ENCODE measurements around the gene PDE12.

Gene PDE12

DNA sequence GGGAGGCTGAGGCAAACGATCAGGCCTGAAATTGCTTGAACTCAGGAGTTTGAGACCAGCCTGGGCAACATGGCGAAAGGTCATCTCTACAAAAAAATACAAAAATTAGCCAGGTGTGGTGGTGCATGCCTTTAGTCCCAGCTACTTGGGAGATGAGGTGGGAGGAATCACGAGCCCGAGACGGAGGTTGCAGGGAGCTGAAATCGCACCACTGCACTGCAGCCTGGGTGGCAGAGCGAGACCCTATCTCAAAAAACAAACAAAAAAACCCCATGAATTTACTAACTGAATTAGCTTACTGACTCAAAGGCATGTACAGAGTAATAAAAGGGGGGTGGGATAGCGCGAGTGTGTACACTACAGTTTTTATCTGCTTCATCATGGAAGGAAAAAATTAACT is 21.7 kb downstream of the PDE12 start:
- H3K9ac ChIP-seq (ENCODE audit: low read length): no peak overlapping the region
- no peaks in the 10 kb centered on the region for H3K4me1 ChIP-seq (ENCODE audit: control insufficient read depth in 1 of 2, insufficient read depth in 2 of 2, low read length in 2 of 2)
- no peaks in the 10 kb centered on the region for H3K79me2 ChIP-seq (ENCODE audit: control insufficient read depth, insufficient read depth, low read length, poor library complexity)
- no peak overlapping the region for H3K27ac ChIP-seq (ENCODE audit: low read depth, low read length)
- WGBS (ENCODE audit: extremely low coverage, insufficient coverage, insufficient read length): no CpG with 5 or more reads among the region's 9 CpGs
- H3K36me3 ChIP-seq (ENCODE audit: control insufficient read depth in 1 of 2, insufficient read depth in 2 of 2, low read length in 2 of 2): peaks cover 35 to 47% of the 10 kb centered on the region in 2 experiments
- no peaks in the 10 kb centered on the region for H3K9me3 ChIP-seq (ENCODE audit: insufficient read depth, low read depth, low read length)
- no peak overlapping the region for H2AK5ac ChIP-seq (ENCODE audit: low read length)
- no peak overlapping the region for H3K4me2 ChIP-seq (ENCODE audit: low read length)
- no peak overlapping the region for H2AFZ ChIP-seq (ENCODE audit: insufficient read depth, low read length, poor library complexity)
- H3K27me3 ChIP-seq (ENCODE audit: insufficient read depth, low read length): no peaks in the 10 kb centered on the region
- no peak overlapping the region for H2BK12ac ChIP-seq (ENCODE audit: low read length)
- H3K79me1 ChIP-seq (ENCODE audit: low read length): no peaks in the 10 kb centered on the region
- H3K18ac ChIP-seq (ENCODE audit: low read length): no peak overlapping the region
- no peak overlapping the region for H2BK5ac ChIP-seq (ENCODE audit: low read depth, low read length, poor library complexity)
- H2BK120ac ChIP-seq (ENCODE audit: insufficient read depth, low read length, poor library complexity): no peak overlapping the region
- H3K4me3 ChIP-seq (ENCODE audit: low read depth, low read length): no peak overlapping the region
- H3K23ac ChIP-seq (ENCODE audit: low read length): no peak overlapping the region
- no peak overlapping the region for H4K12ac ChIP-seq (ENCODE audit: low read depth, low read length)
- no peak overlapping the region for H4K91ac ChIP-seq (ENCODE audit: low read depth, low read length)
- DNase-seq: no peak
- H3K4ac ChIP-seq (ENCODE audit: low read depth, low read length): no peak overlapping the region
- H3K14ac ChIP-seq (ENCODE audit: low read length): no peak overlapping the region
- H4K8ac ChIP-seq (ENCODE audit: low read depth, low read length): no peak overlapping the region

DNA sequence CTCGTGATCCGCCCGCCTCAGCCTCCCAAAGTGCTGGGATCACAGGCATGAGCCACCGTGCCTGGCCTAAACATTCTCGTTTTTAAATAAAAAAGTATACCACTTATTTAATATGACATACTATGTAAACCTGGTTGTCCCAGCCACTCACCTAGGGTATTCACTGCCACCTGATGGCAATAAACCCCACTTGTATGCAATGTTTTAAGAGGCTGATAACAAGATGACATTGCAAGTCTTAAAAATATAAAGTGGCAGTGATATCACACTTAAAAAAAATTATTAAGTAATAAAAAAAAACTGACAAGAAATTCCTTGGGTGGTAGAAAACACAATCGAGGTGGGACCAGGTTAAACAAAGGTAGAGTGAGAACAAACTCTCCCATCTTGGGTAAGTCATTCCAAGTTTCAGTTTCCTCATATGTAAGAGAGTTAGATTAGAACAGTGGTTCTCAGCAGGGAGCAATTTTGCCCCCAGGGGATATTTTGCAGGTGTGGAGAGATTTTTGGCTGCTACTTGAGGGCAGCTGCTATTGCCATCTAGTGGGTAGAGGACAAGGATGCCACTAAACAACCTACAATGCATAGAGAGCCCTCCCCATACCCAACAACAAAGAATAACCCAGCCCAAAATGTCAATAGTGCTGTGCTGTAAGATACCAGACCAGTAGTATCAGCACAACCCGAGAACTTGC is 26.5 kb downstream of the PDE12 start:
- Histone ChIP-seq H3K79me1 (ENCODE audit: low read length) (no peaks in the 10 kb centered on the region), H3K23ac (ENCODE audit: low read length) (no peak overlapping the region), H3K36me3 (ENCODE audit: control insufficient read depth in 1 of 2, insufficient read depth in 2 of 2, low read length in 2 of 2) (peaks cover 28 to 35% of the 10 kb centered on the region in 2 experiments), H4K8ac (ENCODE audit: low read depth, low read length) (no peak overlapping the region), H4K91ac (ENCODE audit: low read depth, low read length) (no peak overlapping the region), H3K27ac (ENCODE audit: low read depth, low read length) (no peak overlapping the region), H2AFZ (ENCODE audit: insufficient read depth, low read length, poor library complexity) (no peak overlapping the region), H3K9ac (ENCODE audit: low read length) (no peak overlapping the region), H2BK12ac (ENCODE audit: low read length) (no peak overlapping the region), H2AK5ac (ENCODE audit: low read length) (no peak overlapping the region), H3K79me2 (ENCODE audit: control insufficient read depth, insufficient read depth, low read length, poor library complexity) (peaks cover 4% of the 10 kb centered on the region), H3K18ac (ENCODE audit: low read length) (no peak overlapping the region), H3K27me3 (ENCODE audit: insufficient read depth, low read length) (no peaks in the 10 kb centered on the region), H3K4ac (ENCODE audit: low read depth, low read length) (no peak overlapping the region), H2BK120ac (ENCODE audit: insufficient read depth, low read length, poor library complexity) (no peak overlapping the region), H3K4me1 (ENCODE audit: control insufficient read depth in 1 of 2, insufficient read depth in 2 of 2, low read length in 2 of 2) (no peaks in the 10 kb centered on the region), H3K9me3 (ENCODE audit: insufficient read depth, low read depth, low read length) (no peaks in the 10 kb centered on the region), H2BK5ac (ENCODE audit: low read depth, low read length, poor library complexity) (no peak overlapping the region), H3K4me3 (ENCODE audit: low read depth, low read length) (no peak overlapping the region), H4K12ac (ENCODE audit: low read depth, low read length) (no peak overlapping the region), H3K4me2 (ENCODE audit: low read length) (no peak overlapping the region), H3K14ac (ENCODE audit: low read length) (no peak overlapping the region)
- no CpG with 5 or more reads among the region's 7 CpGs for WGBS (ENCODE audit: extremely low coverage, insufficient coverage, insufficient read length)
- peak; percentile 77 to 86 for DNase-seq

GRCh38 chr3:57583544-57583943 is 27.5 kb downstream of the PDE12 start:
- H3K4me2 ChIP-seq (ENCODE audit: low read length): no peak overlapping the region
- peaks cover 6% of the 10 kb centered on the region for H3K79me2 ChIP-seq (ENCODE audit: control insufficient read depth, insufficient read depth, low read length, poor library complexity)
- H3K14ac ChIP-seq (ENCODE audit: low read length): no peak overlapping the region
- H3K27me3 ChIP-seq (ENCODE audit: insufficient read depth, low read length): no peaks in the 10 kb centered on the region
- H2BK5ac ChIP-seq (ENCODE audit: low read depth, low read length, poor library complexity): no peak overlapping the region
- no peaks in the 10 kb centered on the region for H3K79me1 ChIP-seq (ENCODE audit: low read length)
- H2AFZ ChIP-seq (ENCODE audit: insufficient read depth, low read length, poor library complexity): no peak overlapping the region
- H2AK5ac ChIP-seq (ENCODE audit: low read length): no peak overlapping the region
- H3K4me3 ChIP-seq (ENCODE audit: low read depth, low read length): no peak overlapping the region
- WGBS (ENCODE audit: extremely low coverage, insufficient coverage, insufficient read length): no CpG with 5 or more reads among the region's 2 CpGs
- H4K91ac ChIP-seq (ENCODE audit: low read depth, low read length): no peak overlapping the region
- DNase-seq: no peak
- no peak overlapping the region for H4K12ac ChIP-seq (ENCODE audit: low read depth, low read length)
- H3K4ac ChIP-seq (ENCODE audit: low read depth, low read length): no peak overlapping the region
- no peak overlapping the region for H3K18ac ChIP-seq (ENCODE audit: low read length)
- H3K27ac ChIP-seq (ENCODE audit: low read depth, low read length): no peak overlapping the region
- no peak overlapping the region for H3K9ac ChIP-seq (ENCODE audit: low read length)
- no peak overlapping the region for H2BK120ac ChIP-seq (ENCODE audit: insufficient read depth, low read length, poor library complexity)
- peaks cover 23 to 26% of the 10 kb centered on the region in 2 experiments for H3K36me3 ChIP-seq (ENCODE audit: control insufficient read depth in 1 of 2, insufficient read depth in 2 of 2, low read length in 2 of 2)
- no peak overlapping the region for H2BK12ac ChIP-seq (ENCODE audit: low read length)
- H4K8ac ChIP-seq (ENCODE audit: low read depth, low read length): no peak overlapping the region
- H3K23ac ChIP-seq (ENCODE audit: low read length): no peak overlapping the region
- no peaks in the 10 kb centered on the region for H3K9me3 ChIP-seq (ENCODE audit: insufficient read depth, low read depth, low read length)
- H3K4me1 ChIP-seq (ENCODE audit: control insufficient read depth in 1 of 2, insufficient read depth in 2 of 2, low read length in 2 of 2): no peaks in the 10 kb centered on the region

GRCh38 chr3:57586778-57587177 is 30.7 kb downstream of the PDE12 start:
- H3K4me3 ChIP-seq (ENCODE audit: low read depth, low read length): no peak overlapping the region
- H3K9ac ChIP-seq (ENCODE audit: low read length): no peak overlapping the region
- no peak overlapping the region for H2BK120ac ChIP-seq (ENCODE audit: insufficient read depth, low read length, poor library complexity)
- H2AK5ac ChIP-seq (ENCODE audit: low read length): no peak overlapping the region
- H4K91ac ChIP-seq (ENCODE audit: low read depth, low read length): no peak overlapping the region
- peaks cover 16% of the 10 kb centered on the region for H3K79me2 ChIP-seq (ENCODE audit: control insufficient read depth, insufficient read depth, low read length, poor library complexity)
- no peak overlapping the region for H3K23ac ChIP-seq (ENCODE audit: low read length)
- H2BK12ac ChIP-seq (ENCODE audit: low read length): no peak overlapping the region
- no CpG with 5 or more reads among the region's 6 CpGs for WGBS (ENCODE audit: extremely low coverage, insufficient coverage, insufficient read length)
- H3K4me1 ChIP-seq (ENCODE audit: control insufficient read depth in 1 of 2, insufficient read depth in 2 of 2, low read length in 2 of 2): peaks cover 0 to 3% of the 10 kb centered on the region in 2 experiments
- H3K27ac ChIP-seq (ENCODE audit: low read depth, low read length): no peak overlapping the region
- H3K4me2 ChIP-seq (ENCODE audit: low read length): no peak overlapping the region
- no peaks in the 10 kb centered on the region for H3K79me1 ChIP-seq (ENCODE audit: low read length)
- H3K18ac ChIP-seq (ENCODE audit: low read length): no peak overlapping the region
- peaks cover 15 to 17% of the 10 kb centered on the region in 2 experiments for H3K36me3 ChIP-seq (ENCODE audit: control insufficient read depth in 1 of 2, insufficient read depth in 2 of 2, low read length in 2 of 2)
- no peak overlapping the region for H4K8ac ChIP-seq (ENCODE audit: low read depth, low read length)
- DNase-seq: no peak
- H2AFZ ChIP-seq (ENCODE audit: insufficient read depth, low read length, poor library complexity): no peak overlapping the region
- H3K27me3 ChIP-seq (ENCODE audit: insufficient read depth, low read length): no peaks in the 10 kb centered on the region
- H4K12ac ChIP-seq (ENCODE audit: low read depth, low read length): no peak overlapping the region
- no peak overlapping the region for H2BK5ac ChIP-seq (ENCODE audit: low read depth, low read length, poor library complexity)
- no peaks in the 10 kb centered on the region for H3K9me3 ChIP-seq (ENCODE audit: insufficient read depth, low read depth, low read length)
- H3K4ac ChIP-seq (ENCODE audit: low read depth, low read length): peak overlapping the region; percentile 99
- H3K14ac ChIP-seq (ENCODE audit: low read length): no peak overlapping the region

Measured in trophoblast cell (in vitro differentiated cells and primary cell).